Kidney (tissue), 2 donors: ENCODE measurements around the gene NAPA. TPM values are rescaled to one million over a fixed set of nuclear protein-coding genes. Genes with fewer than 3 reads are reported as not detected.

Source experiments
- polyA plus RNA-seq: library from polyadenylated mRNA; stranded (reverse); fragments of 350-450 nt; fragmentation: Illumina TruSeq; extraction: RNeasy Lipid Tissue Mini Kit (QIAGEN cat#74804); gene quantifications from one replicate; pipeline ENCODE4 v1.2.3, GENCODE V29; 2014; ENCODE audit warnings: low read depth, low replicate concordance; ENCODE audit not compliant: insufficient read depth
- total RNA-seq: library from RNA; stranded (reverse); fragmentation: NEBNext Ultra II Directional; extraction: Animal tissue kit (Norgen Biotek cat#: 25700); gene quantifications from one replicate; pipeline ENCODE4 v1.2.1, GENCODE V29; 2021
- donor health status: DM: yes; HTN: yes; CAD: no.

NAPA gene
- total and polyA plus RNA-seq, 2 donors from 2014 or later: 136 to 213 TPM

Other genes starting within 250 kb of the NAPA start
- gene INAFM1, start 240.2 kb downstream of the NAPA start, total RNA-seq: 28.4 TPM
- 17.0 TPM for gene INAFM1, start 240.2 kb downstream of the NAPA start, polyA plus RNA-seq
- gene C5AR1, start 205.2 kb downstream of the NAPA start, total RNA-seq: 26.6 TPM
- 6.5 TPM for gene C5AR1, start 205.2 kb downstream of the NAPA start, polyA plus RNA-seq
- gene C5AR2, start 182.9 kb downstream of the NAPA start, total RNA-seq: 2.5 TPM
- gene C5AR2, start 182.9 kb downstream of the NAPA start, polyA plus RNA-seq: 3.0 TPM
- gene DHX34, start 165.7 kb downstream of the NAPA start, total RNA-seq: 13.6 TPM
- 7.2 TPM for gene DHX34, start 165.7 kb downstream of the NAPA start, polyA plus RNA-seq
- 7.6 TPM for gene MEIS3, start 95.5 kb downstream of the NAPA start, total RNA-seq
- gene MEIS3, start 95.5 kb downstream of the NAPA start, polyA plus RNA-seq: 3.8 TPM
- 0.94 TPM for gene SLC8A2, start 43.2 kb downstream of the NAPA start, total RNA-seq
- gene SLC8A2, start 43.2 kb downstream of the NAPA start, polyA plus RNA-seq: not detected
- gene KPTN, start 30.8 kb downstream of the NAPA start, total RNA-seq: 7.4 TPM
- 25.5 TPM for gene KPTN, start 30.8 kb downstream of the NAPA start, polyA plus RNA-seq
- gene ZNF541, start 58.1 kb upstream of the NAPA start, total RNA-seq: 0.69 TPM
- gene ZNF541, start 58.1 kb upstream of the NAPA start, polyA plus RNA-seq: 0.86 TPM
- gene BICRA, start 94.1 kb upstream of the NAPA start, total RNA-seq: 14.7 TPM
- gene BICRA, start 94.1 kb upstream of the NAPA start, polyA plus RNA-seq: 3.2 TPM
- 105 TPM for gene EHD2, start 198.4 kb upstream of the NAPA start, total RNA-seq
- gene EHD2, start 198.4 kb upstream of the NAPA start, polyA plus RNA-seq: 19.4 TPM
- gene NOP53, start 230.5 kb upstream of the NAPA start, total RNA-seq: 305 TPM
- 258 TPM for gene NOP53, start 230.5 kb upstream of the NAPA start, polyA plus RNA-seq